CD4-positive, alpha-beta T cell (primary cell): Measurements from ENCODE around the gene TNNT2. TPM values are rescaled to one million over a fixed set of nuclear protein-coding genes. Genes with fewer than 3 reads are reported as not detected.

Source experiments
- ATAC-seq: fragments of 200-7000 bp; cut with Tn5 transposase; one replicate; pipeline ENCODE4 v1.10.0; 2022; ENCODE audit warnings: mild to moderate bottlenecking; ENCODE audit not compliant: poor library complexity
- CTCF ChIA-PET: fragments of 350-600 bp; sonication (Branson Sonifier 250); formaldehyde crosslinking; loops from one replicate; lab custom pipeline; 2021; ENCODE audit warnings: antibody characterized with exemption, inconsistent platforms; lab: Charles Lee
- POLR2A ChIA-PET: fragments of 350-600 bp; sonication (Branson Sonifier 250); formaldehyde crosslinking; loops from one replicate; lab custom pipeline; 2021; ENCODE audit warnings: antibody characterized with exemption, inconsistent platforms; lab: Charles Lee
- DNase-seq, 14 experiments: peaks; one replicate each; pipeline ENCODE4 v3.0.0-alpha.2; 2013 to 2020; ENCODE audit warnings: mixed read lengths in 2 of 14
- H3K27ac ChIP-seq, 2 donors: one replicate each; pipeline versions ENCODE4 v1.5.1 to v1.7.0; 2013; ENCODE audit warnings: low read length in 2 of 2, low read depth in 1 of 2, mild to moderate bottlenecking in 1 of 2
- H3K27me3 ChIP-seq, 2 experiments: 1 replicate in 1 of 2; 2 replicates in 1 of 2; pipeline versions ENCODE4 v1.6.1 to v1.7.0; 2013; ENCODE audit warnings: low read length in 2 of 2, control low read depth in 1 of 2, mild to moderate bottlenecking in 1 of 2, moderate library complexity in 1 of 2; ENCODE audit not compliant: insufficient read depth in 2 of 2, control insufficient read depth in 1 of 2
- H3K36me3 ChIP-seq: one replicate; pipeline ENCODE4 v1.6.1; 2013; ENCODE audit warnings: low read length, control low read depth; ENCODE audit not compliant: insufficient read depth
- H3K4me1 ChIP-seq: one replicate; pipeline ENCODE4 v1.6.1; 2013; ENCODE audit warnings: low read length, control low read depth; ENCODE audit not compliant: insufficient read depth
- H3K4me3 ChIP-seq: one replicate; pipeline ENCODE4 v1.5.1; 2013; ENCODE audit warnings: mild to moderate bottlenecking, low read length, moderate library complexity
- H3K9me3 ChIP-seq, 2 experiments: 1 replicate in 1 of 2; 2 replicates in 1 of 2; pipeline versions ENCODE4 v1.6.1 to v1.7.0; 2013; ENCODE audit warnings: low read length in 2 of 2, mild to moderate bottlenecking in 2 of 2, control low read depth in 1 of 2, moderate library complexity in 1 of 2; ENCODE audit not compliant: control insufficient read depth in 1 of 2, insufficient read depth in 1 of 2
- H3K27ac Mint-ChIP-seq: one replicate; pipeline ENCODE4 v1.8.0; 2020; ENCODE audit warnings: mixed read lengths
- H3K27me3 Mint-ChIP-seq: one replicate; pipeline ENCODE4 v1.8.0; 2021; ENCODE audit warnings: mixed read lengths
- H3K36me3 Mint-ChIP-seq: one replicate; pipeline ENCODE4 v1.8.0; 2021; ENCODE audit warnings: low read depth, mixed read lengths
- H3K4me1 Mint-ChIP-seq: one replicate; pipeline ENCODE4 v1.8.0; 2021; ENCODE audit warnings: low read depth, mixed read lengths
- H3K4me3 Mint-ChIP-seq: one replicate; pipeline ENCODE4 v1.8.0; 2020; ENCODE audit warnings: mild to moderate bottlenecking, mixed read lengths
- H3K9me3 Mint-ChIP-seq: one replicate; pipeline ENCODE4 v1.8.0; 2020; ENCODE audit warnings: mixed read lengths
- intact Hi-C, 2 experiments: fragments of 100-400 bp; cut with DNase I in 1 of 2; cut with micrococcal nuclease in 1 of 2; formaldehyde crosslinking; loops; one replicate each; pipeline versions ENCODE4 v1.15.1 to v1.9.0; 2023 to 2025; cut with DNase I, micrococcal nuclease
- total RNA-seq, 174 experiments: library from RNA in 2 of 174; stranded (reverse) in 2 of 174; gene quantifications; one replicate each; pipeline ENCODE4 v1.2.3 and lab custom pipeline; 2021 to 2026
- TF ChIP-seq, protein P1 (sequence below): fragments of 200-600 bp; IDR thresholded peaks from one replicate; pipeline ENCODE4 v1.8.0; 2022; ENCODE audit warnings: antibody characterized with exemption, mild to moderate bottlenecking

The TNNT2 gene
- total RNA-seq, 2 experiments from 2014 or later: not detected

DNA sequence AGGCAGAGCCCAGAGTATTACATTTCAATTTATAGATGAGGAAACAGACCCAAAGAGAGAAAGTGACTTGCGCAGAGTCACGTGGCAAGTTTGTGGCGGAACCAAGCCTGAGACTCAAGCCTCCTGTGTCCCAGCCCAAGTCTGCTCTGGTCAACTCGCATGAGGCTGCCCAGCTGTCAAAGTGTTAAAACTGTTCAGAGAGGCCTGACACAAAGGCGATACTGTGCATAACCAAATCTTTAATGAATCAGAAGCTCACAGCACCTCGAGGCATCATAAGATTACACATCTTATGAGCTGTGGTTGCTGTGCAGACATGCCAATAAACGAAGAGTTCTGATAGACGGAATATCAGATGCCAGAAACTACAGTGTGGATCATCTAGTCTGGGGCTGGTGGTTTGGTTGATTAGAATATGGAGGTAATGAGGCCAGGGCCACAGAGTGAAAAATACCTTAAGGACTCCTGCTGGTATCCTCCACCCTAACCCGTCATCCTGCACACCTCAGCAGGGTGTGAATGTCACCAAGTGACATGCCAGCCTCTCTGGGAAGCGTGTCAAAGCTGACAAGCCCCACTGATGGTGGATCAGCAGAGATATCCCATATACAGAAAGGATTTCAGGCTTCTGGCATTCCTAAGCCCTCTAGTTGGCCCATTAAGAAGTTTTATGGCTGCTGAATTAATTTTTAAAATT, 42.2 kb downstream of the TNNT2 start:
- no peaks in the 10 kb centered on the region for H3K4me1 Mint-ChIP-seq
- intact Hi-C loops: no loop called here
- no peaks in the 10 kb centered on the region for H3K9me3 Mint-ChIP-seq
- no peaks in the 10 kb centered on the region for H3K9me3 ChIP-seq
- no peak overlapping the region for H3K4me3 ChIP-seq
- H3K4me3 Mint-ChIP-seq: no peak overlapping the region
- no peaks in the 10 kb centered on the region for H3K27me3 Mint-ChIP-seq
- no peak overlapping the region for H3K27ac ChIP-seq
- no peaks in the 10 kb centered on the region for H3K4me1 ChIP-seq
- POLR2A ChIA-PET: no interaction called here
- no peaks in the 10 kb centered on the region for H3K36me3 ChIP-seq
- H3K27ac Mint-ChIP-seq: no peak overlapping the region
- CTCF ChIA-PET: no interaction called here
- DNase-seq: no peak
- TF ChIP-seq, protein P1, sequence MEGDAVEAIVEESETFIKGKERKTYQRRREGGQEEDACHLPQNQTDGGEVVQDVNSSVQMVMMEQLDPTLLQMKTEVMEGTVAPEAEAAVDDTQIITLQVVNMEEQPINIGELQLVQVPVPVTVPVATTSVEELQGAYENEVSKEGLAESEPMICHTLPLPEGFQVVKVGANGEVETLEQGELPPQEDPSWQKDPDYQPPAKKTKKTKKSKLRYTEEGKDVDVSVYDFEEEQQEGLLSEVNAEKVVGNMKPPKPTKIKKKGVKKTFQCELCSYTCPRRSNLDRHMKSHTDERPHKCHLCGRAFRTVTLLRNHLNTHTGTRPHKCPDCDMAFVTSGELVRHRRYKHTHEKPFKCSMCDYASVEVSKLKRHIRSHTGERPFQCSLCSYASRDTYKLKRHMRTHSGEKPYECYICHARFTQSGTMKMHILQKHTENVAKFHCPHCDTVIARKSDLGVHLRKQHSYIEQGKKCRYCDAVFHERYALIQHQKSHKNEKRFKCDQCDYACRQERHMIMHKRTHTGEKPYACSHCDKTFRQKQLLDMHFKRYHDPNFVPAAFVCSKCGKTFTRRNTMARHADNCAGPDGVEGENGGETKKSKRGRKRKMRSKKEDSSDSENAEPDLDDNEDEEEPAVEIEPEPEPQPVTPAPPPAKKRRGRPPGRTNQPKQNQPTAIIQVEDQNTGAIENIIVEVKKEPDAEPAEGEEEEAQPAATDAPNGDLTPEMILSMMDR: no peak
- no peaks in the 10 kb centered on the region for H3K27me3 ChIP-seq
- no peaks in the 10 kb centered on the region for H3K36me3 Mint-ChIP-seq
- ATAC-seq: no peak

DNA sequence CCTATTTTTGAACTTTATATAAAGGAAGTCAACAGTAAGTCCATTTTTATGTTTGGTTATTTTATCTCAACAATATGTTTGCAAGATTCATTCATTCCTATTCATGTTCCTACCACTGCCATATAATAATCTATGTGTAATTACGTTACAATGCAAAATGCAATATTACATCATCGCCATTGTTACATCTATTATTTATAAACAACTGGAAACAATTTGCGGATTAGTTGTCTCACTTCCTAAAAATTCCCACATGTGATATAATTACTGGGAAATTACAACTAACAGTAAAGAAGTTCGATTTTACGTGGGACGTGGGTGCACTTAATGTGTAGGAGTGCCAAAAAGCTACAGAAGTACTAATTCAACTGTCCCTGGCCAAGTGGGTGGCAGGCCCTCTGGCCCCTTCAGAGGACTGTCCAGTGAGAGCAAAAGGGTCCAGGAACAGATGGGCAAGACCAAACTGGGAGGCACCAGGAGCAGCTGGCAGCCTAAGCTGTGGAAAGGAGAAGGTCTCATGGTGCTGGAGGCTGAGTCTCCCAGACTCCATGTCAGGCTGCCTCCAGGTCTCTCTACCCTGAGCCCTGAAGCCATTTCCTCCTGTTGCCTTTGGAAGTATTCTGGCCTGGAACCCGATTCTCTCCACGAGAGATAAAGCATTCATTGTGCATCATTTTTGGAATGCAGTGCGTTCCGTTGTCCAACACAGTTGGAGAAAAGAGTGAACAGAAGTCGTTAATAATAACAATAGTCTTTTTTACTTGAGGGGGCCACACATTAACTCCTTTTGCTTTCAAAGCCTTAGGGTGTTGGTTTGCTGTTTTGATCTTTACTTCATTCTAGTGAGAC, 42.9 kb downstream of the TNNT2 start:
- Mint-ChIP-seq H3K27ac (no peak overlapping the region), H3K27me3 (no peaks in the 10 kb centered on the region), H3K4me3 (no peak overlapping the region), H3K4me1 (no peaks in the 10 kb centered on the region), H3K9me3 (no peaks in the 10 kb centered on the region), H3K36me3 (no peaks in the 10 kb centered on the region)
- ATAC-seq (no peak), DNase-seq (no peak)
- H3K36me3 ChIP-seq: no peaks in the 10 kb centered on the region
- ChIA-PET POLR2A (no interaction called here), CTCF (no interaction called here)
- H3K27me3 ChIP-seq: no peaks in the 10 kb centered on the region
- no peaks in the 10 kb centered on the region for H3K4me1 ChIP-seq
- no peak overlapping the region for H3K4me3 ChIP-seq
- H3K9me3 ChIP-seq: no peaks in the 10 kb centered on the region
- intact Hi-C loops: no loop called here
- no peak overlapping the region for H3K27ac ChIP-seq
- TF ChIP-seq, protein P1: no peak

DNA sequence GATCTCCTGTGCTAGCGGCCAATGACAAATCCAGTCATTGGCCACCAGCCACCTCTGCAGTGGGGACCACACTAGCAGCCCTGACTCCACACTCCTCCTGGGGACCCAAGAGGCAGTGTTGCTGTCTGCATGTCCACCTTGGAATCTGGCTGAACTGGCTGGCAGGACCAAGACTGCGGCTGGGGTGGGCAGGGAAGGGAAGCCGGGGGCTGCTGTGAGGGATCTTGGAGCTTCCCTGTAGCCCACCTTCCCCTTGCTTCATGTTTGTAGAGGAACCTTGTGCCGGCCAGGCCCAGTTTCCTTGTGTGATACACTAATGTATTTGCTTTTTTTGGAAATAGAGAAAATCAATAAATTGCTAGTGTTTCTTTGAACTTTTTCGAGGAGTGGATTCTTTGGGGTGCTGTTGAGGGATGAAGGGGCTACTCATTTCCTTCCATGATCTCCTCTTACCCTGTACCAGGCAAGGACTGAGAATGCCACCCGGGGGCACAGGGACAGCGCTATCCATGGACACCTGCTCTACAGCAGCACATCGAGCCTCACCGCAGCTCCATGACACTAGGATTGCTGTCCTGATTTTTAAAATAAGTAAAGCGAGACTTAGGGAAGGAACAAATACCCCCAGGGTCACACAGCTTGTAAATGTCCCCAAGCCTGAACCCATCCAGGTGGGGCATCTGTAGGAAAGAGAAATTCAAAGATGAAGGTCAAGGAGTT, 44.7 kb downstream of the TNNT2 start:
- CTCF ChIA-PET: no interaction called here
- intact Hi-C loops: no loop called here

More for the DNA sequence above, 44.7 kb downstream of the TNNT2 start:
- no peaks in the 10 kb centered on the region for H3K36me3 ChIP-seq
- Mint-ChIP-seq H3K27ac (no peak overlapping the region), H3K27me3 (no peaks in the 10 kb centered on the region), H3K9me3 (no peaks in the 10 kb centered on the region), H3K4me1 (no peaks in the 10 kb centered on the region), H3K36me3 (no peaks in the 10 kb centered on the region), H3K4me3 (no peak overlapping the region)
- H3K9me3 ChIP-seq: no peaks in the 10 kb centered on the region
- DNase-seq (no peak), ATAC-seq (no peak)
- H3K27ac ChIP-seq: no peak overlapping the region
- H3K27me3 ChIP-seq: no peaks in the 10 kb centered on the region
- TF ChIP-seq, protein P1: no peak
- H3K4me3 ChIP-seq: no peak overlapping the region
- POLR2A ChIA-PET: no interaction called here
- no peaks in the 10 kb centered on the region for H3K4me1 ChIP-seq
